Activated CD4-positive, alpha-beta memory T cell treated with anti-CD3 and anti-CD28 coated beads for 36 hours (primary cell): ENCODE results near the gene TTL. TPM values are rescaled to one million over a fixed set of nuclear protein-coding genes. Genes with fewer than 3 reads are reported as not detected.
"Not testable (repeated sequence)": the region's sequence is repeated elsewhere in the genome, so short reads cannot be mapped to it uniquely, and the experiment has no call there.

Experiments
- CTCF ChIA-PET: fragments of 350-600 bp; sonication (Branson Sonifier 250); formaldehyde crosslinking; loops from one replicate; lab custom pipeline; 2021; ENCODE audit warnings: antibody characterized with exemption, inconsistent platforms; lab: Charles Lee
- POLR2A ChIA-PET: fragments of 350-600 bp; sonication (Branson Sonifier 250); formaldehyde crosslinking; loops from one replicate; lab custom pipeline; 2021; ENCODE audit warnings: antibody characterized with exemption; lab: Charles Lee
- DNase-seq: peaks from one replicate; pipeline ENCODE4 v3.0.0-alpha.2; 2020
- H3K27ac Mint-ChIP-seq: one replicate; pipeline ENCODE4 v1.8.0; 2021; ENCODE audit warnings: mixed read lengths
- H3K27me3 Mint-ChIP-seq: one replicate; pipeline ENCODE4 v1.8.0; 2021; ENCODE audit warnings: mixed read lengths
- H3K36me3 Mint-ChIP-seq: one replicate; pipeline ENCODE4 v1.8.0; 2021; ENCODE audit warnings: mixed read lengths
- H3K4me1 Mint-ChIP-seq: one replicate; pipeline ENCODE4 v1.8.0; 2021; ENCODE audit warnings: low read depth, mixed read lengths
- H3K4me3 Mint-ChIP-seq: one replicate; pipeline ENCODE4 v1.8.0; 2021; ENCODE audit warnings: mild to moderate bottlenecking, mixed read lengths
- H3K9me3 Mint-ChIP-seq: one replicate; pipeline ENCODE4 v1.8.0; 2021; ENCODE audit warnings: mixed read lengths
- intact Hi-C: fragments of 100-400 bp; cut with micrococcal nuclease; formaldehyde crosslinking; loops from one replicate; pipeline ENCODE4 v1.15.1; 2023
- total RNA-seq, 2 experiments: library from RNA; stranded (reverse); gene quantifications; one replicate each; pipeline ENCODE4 v1.2.3, GENCODE V29; 2021

TTL gene
- total RNA-seq, 2 experiments from 2014 or later: 36.7 to 39.0 TPM

- POLR2A ChIA-PET, H3K4me3 Mint-ChIP-seq, H3K4me1 Mint-ChIP-seq, H3K9me3 Mint-ChIP-seq, DNase-seq, CTCF ChIA-PET, H3K27me3 Mint-ChIP-seq, H3K36me3 Mint-ChIP-seq, intact Hi-C loops, H3K27ac Mint-ChIP-seq: not testable (repeated sequence)
Measured at GRCh38 chr2:112444256-112444655, 37.7 kb upstream of the TTL start.

GRCh38 chr2:112449854-112450253 is 32.1 kb upstream of the TTL start:
- Mint-ChIP-seq H3K27me3 (no peaks in the 10 kb centered on the region), H3K4me1 (no peaks in the 10 kb centered on the region), H3K9me3 (peaks cover 5% of the 10 kb centered on the region), H3K27ac (no peak overlapping the region), H3K36me3 (no peaks in the 10 kb centered on the region), H3K4me3 (no peak overlapping the region)
- POLR2A ChIA-PET: no interaction called here
- DNase-seq: no peak
- CTCF ChIA-PET: no interaction called here
- intact Hi-C loops: no loop called here

GRCh38 chr2:112451317-112451716 is 30.6 kb upstream of the TTL start:
- POLR2A ChIA-PET: no interaction called here
- H3K4me1 Mint-ChIP-seq: no peaks in the 10 kb centered on the region
- CTCF ChIA-PET: no interaction called here

GRCh38 chr2:112454586-112454985 is 27.4 kb upstream of the TTL start:
- Mint-ChIP-seq H3K9me3 (peaks cover 5% of the 10 kb centered on the region), H3K27me3 (no peaks in the 10 kb centered on the region), H3K27ac (no peak overlapping the region), H3K4me1 (no peaks in the 10 kb centered on the region), H3K4me3 (no peak overlapping the region), H3K36me3 (no peaks in the 10 kb centered on the region)
- ChIA-PET POLR2A (no interaction called here), CTCF (no interaction called here)
- intact Hi-C loops: no loop called here
- no peak for DNase-seq

More at GRCh38 chr2:112451317-112451716, 30.6 kb upstream of the TTL start:
- Mint-ChIP-seq H3K4me3 (no peak overlapping the region), H3K27me3 (no peaks in the 10 kb centered on the region), H3K36me3 (no peaks in the 10 kb centered on the region), H3K9me3 (peaks cover 5% of the 10 kb centered on the region), H3K27ac (no peak overlapping the region)
- intact Hi-C loops: loop anchor here (1.0 kb wide), 1 partner anchor 12 kb away; no protein-coding TSS in a partner anchor
- DNase-seq: no peak

GRCh38 chr2:112459372-112459771 is 22.6 kb upstream of the TTL start:
- no peaks in the 10 kb centered on the region for H3K4me1 Mint-ChIP-seq
- intact Hi-C loops: no loop called here
- no peaks in the 10 kb centered on the region for H3K9me3 Mint-ChIP-seq
- H3K27me3 Mint-ChIP-seq: peaks cover 8% of the 10 kb centered on the region
- DNase-seq: no peak
- H3K27ac Mint-ChIP-seq: no peak overlapping the region
- CTCF ChIA-PET: no interaction called here
- H3K4me3 Mint-ChIP-seq: no peak overlapping the region
- POLR2A ChIA-PET: no interaction called here
- H3K36me3 Mint-ChIP-seq: no peaks in the 10 kb centered on the region

- DNase-seq: no peak
- H3K4me1 Mint-ChIP-seq: no peaks in the 10 kb centered on the region
- intact Hi-C loops: no loop called here
- H3K27me3 Mint-ChIP-seq: peaks cover 8% of the 10 kb centered on the region
- H3K36me3 Mint-ChIP-seq: no peaks in the 10 kb centered on the region
- no peaks in the 10 kb centered on the region for H3K9me3 Mint-ChIP-seq
- CTCF ChIA-PET: interaction anchor here (1.0 kb wide), 1 partner anchor 31 kb away, joined by 3 read pairs; no protein-coding TSS in a partner anchor
- POLR2A ChIA-PET: interaction anchor here (0.6 kb wide), 1 partner anchor 283 kb away, joined by 4 read pairs; no protein-coding TSS in a partner anchor
- H3K4me3 Mint-ChIP-seq: no peak overlapping the region
- H3K27ac Mint-ChIP-seq: no peak overlapping the region
Measured at GRCh38 chr2:112462178-112462577, 19.8 kb upstream of the TTL start.

GRCh38 chr2:112463256-112463655 is 18.7 kb upstream of the TTL start:
- CTCF ChIA-PET: no interaction called here
- no peaks in the 10 kb centered on the region for H3K36me3 Mint-ChIP-seq
- intact Hi-C loops: loop anchor here (1.0 kb wide), 1 partner anchor 12 kb away; no protein-coding TSS in a partner anchor
- peaks cover 8% of the 10 kb centered on the region for H3K27me3 Mint-ChIP-seq
- H3K9me3 Mint-ChIP-seq: no peaks in the 10 kb centered on the region
- no peak for DNase-seq
- POLR2A ChIA-PET: no interaction called here
- H3K4me3 Mint-ChIP-seq: no peak overlapping the region
- H3K4me1 Mint-ChIP-seq: no peaks in the 10 kb centered on the region
- no peak overlapping the region for H3K27ac Mint-ChIP-seq

GRCh38 chr2:112465382-112465781 is 16.6 kb upstream of the TTL start:
- Mint-ChIP-seq H3K27me3 (peaks cover 8% of the 10 kb centered on the region), H3K36me3 (no peaks in the 10 kb centered on the region), H3K4me1 (no peaks in the 10 kb centered on the region), H3K4me3 (no peak overlapping the region), H3K9me3 (no peaks in the 10 kb centered on the region), H3K27ac (no peak overlapping the region)
- CTCF ChIA-PET: no interaction called here
- POLR2A ChIA-PET: no interaction called here
- intact Hi-C loops: no loop called here
- no peak for DNase-seq

- intact Hi-C loops: no loop called here
- ChIA-PET CTCF (no interaction called here), POLR2A (no interaction called here)
- no peak for DNase-seq
- H3K9me3 Mint-ChIP-seq: no peaks in the 10 kb centered on the region
- H3K4me3 Mint-ChIP-seq: no peak overlapping the region
- no peaks in the 10 kb centered on the region for H3K27me3 Mint-ChIP-seq
- H3K27ac Mint-ChIP-seq: no peak overlapping the region
- no peaks in the 10 kb centered on the region for H3K36me3 Mint-ChIP-seq
- H3K4me1 Mint-ChIP-seq: peaks cover 2% of the 10 kb centered on the region
Measured at GRCh38 chr2:112472547-112473263, 9.3 kb upstream of the TTL start.

- no peak overlapping the region for H3K4me3 Mint-ChIP-seq
- H3K27ac Mint-ChIP-seq: no peak overlapping the region
- CTCF ChIA-PET: no interaction called here
- H3K27me3 Mint-ChIP-seq: no peaks in the 10 kb centered on the region
- DNase-seq: no peak
- H3K4me1 Mint-ChIP-seq: peaks cover 2% of the 10 kb centered on the region
- intact Hi-C loops: no loop called here
- H3K36me3 Mint-ChIP-seq: no peaks in the 10 kb centered on the region
- H3K9me3 Mint-ChIP-seq: no peaks in the 10 kb centered on the region
- POLR2A ChIA-PET: interaction anchor here (0.6 kb wide), 1 partner anchor 19 kb away, joined by 3 read pairs; no protein-coding TSS in a partner anchor
Measured at GRCh38 chr2:112474844-112475486, 7.0 kb upstream of the TTL start.

- H3K4me3 Mint-ChIP-seq: no peak overlapping the region
- H3K4me1 Mint-ChIP-seq: peaks cover 9% of the 10 kb centered on the region
- H3K27ac Mint-ChIP-seq: no peak overlapping the region
- intact Hi-C loops: no loop called here
- ChIA-PET CTCF (no interaction called here), POLR2A (no interaction called here)
- H3K9me3 Mint-ChIP-seq: no peaks in the 10 kb centered on the region
- no peak for DNase-seq
- H3K36me3 Mint-ChIP-seq: no peaks in the 10 kb centered on the region
- no peaks in the 10 kb centered on the region for H3K27me3 Mint-ChIP-seq
Measured at GRCh38 chr2:112476434-112476833, 5.5 kb upstream of the TTL start.

GRCh38 chr2:112480530-112481049 is 1.4 kb upstream of the TTL start:
- Mint-ChIP-seq H3K27me3 (no peaks in the 10 kb centered on the region), H3K4me1 (peaks cover 26% of the 10 kb centered on the region), H3K9me3 (no peaks in the 10 kb centered on the region), H3K27ac (peak overlapping the region; percentile 55), H3K4me3 (peak overlapping the region; percentile 81), H3K36me3 (peaks cover 12% of the 10 kb centered on the region)
- POLR2A ChIA-PET: interaction anchor here (1.0 kb wide), 1 partner anchor 221 kb away, joined by 3 read pairs; no protein-coding TSS in a partner anchor
- CTCF ChIA-PET: interaction anchor here (0.5 to 3.4 kb wide), 22 partner anchors 8 to 359 kb away, joined by 3 to 27 read pairs (median 4); partner anchors contain the start of gene POLR1B
- peak; percentile 41 for DNase-seq
- intact Hi-C loops: loop anchor here (1.0 to 5.0 kb wide), 5 partner anchors 48 to 223 kb away; partner anchors contain the start of genes CHCHD5, POLR1B, RGPD8 and ZC3H8
